ENCODE measurements around the gene MMP17. TPM values are rescaled to one million over a fixed set of nuclear protein-coding genes. Genes with fewer than 3 reads are reported as not detected.

The MMP17 gene
- total RNA-seq (4.0 TPM), polyA plus RNA-seq (ENCODE audit: insufficient read depth in 1 of 8, insufficient read length in 8 of 8, low replicate concordance in 1 of 8) (10 to 100 TPM in 1 of 8 donors, 1 to 10 TPM in 7; 3.3 to 11.0 (median 5.9) TPM)
- long read RNA-seq, donor 1: 0 reads
- long read RNA-seq, donor 2: 0 reads
- long read RNA-seq, donor 3: 0 reads
- long read RNA-seq, donor 4, partial matches to known transcripts: 0 of 1 reads
- long read RNA-seq, donor 4, other reads (novel, unspliced or antisense): 0 of 1 reads
- long read RNA-seq, donor 5, partial matches to known transcripts: 0 of 2 reads
- long read RNA-seq, donor 5, other reads (novel, unspliced or antisense): 0 of 2 reads
- long read RNA-seq, donor 6, partial matches to known transcripts: 0 of 1 reads
- long read RNA-seq, donor 6, other reads (novel, unspliced or antisense): 0 of 1 reads
- long read RNA-seq, donor 7, partial matches to known transcripts: 0 of 2 reads
- long read RNA-seq, donor 7, other reads (novel, unspliced or antisense): 0 of 2 reads
- long read RNA-seq, donor 8, partial matches to known transcripts: 0 of 1 reads
- long read RNA-seq, donor 8, other reads (novel, unspliced or antisense): 0 of 1 reads
- long read RNA-seq, donor 9, partial matches to known transcripts: 0 of 1 reads
- long read RNA-seq, donor 9, other reads (novel, unspliced or antisense): 0 of 1 reads
- long read RNA-seq, donor 10: 0 reads
- long read RNA-seq, donor 11, partial matches to known transcripts: 0 of 1 reads
- long read RNA-seq, donor 11, other reads (novel, unspliced or antisense): 0 of 1 reads

DNA sequence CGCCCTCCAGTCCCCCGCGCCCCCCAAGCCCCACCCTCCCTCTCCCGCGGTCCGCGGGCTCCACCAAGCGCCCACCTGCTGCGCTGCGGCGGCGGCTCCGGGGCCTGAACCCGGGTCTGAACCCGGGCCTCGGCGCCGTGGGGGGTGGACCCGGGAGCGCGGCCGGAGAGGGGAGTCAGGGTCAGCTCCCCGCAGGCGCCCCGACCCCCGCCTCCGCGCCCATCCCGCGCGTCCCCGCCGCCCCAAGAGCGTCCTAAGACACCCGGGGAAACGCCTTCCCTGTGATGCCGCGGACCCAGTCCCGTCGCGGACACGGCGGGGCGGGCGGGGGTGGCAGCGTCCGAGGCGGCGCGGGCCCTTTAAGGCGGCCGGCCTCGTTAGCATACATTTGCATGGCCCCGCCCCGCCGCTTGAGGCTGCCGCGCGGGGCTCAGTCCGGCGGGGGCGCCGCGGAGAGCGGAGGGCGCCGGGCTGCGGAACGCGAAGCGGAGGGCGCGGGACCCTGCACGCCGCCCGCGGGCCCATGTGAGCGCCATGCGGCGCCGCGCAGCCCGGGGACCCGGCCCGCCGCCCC is at the start of gene MMP17:
Gene MMP17 (plus strand): TSS at position 433 of the 574 bp plus-strand sequence. CDS start 102 bp downstream, at position 535.
- H3K27me3 ChIP-seq (ENCODE audit: control insufficient read depth, insufficient read depth, low read length): peaks cover 63% of the 10 kb centered on the region

DNA sequence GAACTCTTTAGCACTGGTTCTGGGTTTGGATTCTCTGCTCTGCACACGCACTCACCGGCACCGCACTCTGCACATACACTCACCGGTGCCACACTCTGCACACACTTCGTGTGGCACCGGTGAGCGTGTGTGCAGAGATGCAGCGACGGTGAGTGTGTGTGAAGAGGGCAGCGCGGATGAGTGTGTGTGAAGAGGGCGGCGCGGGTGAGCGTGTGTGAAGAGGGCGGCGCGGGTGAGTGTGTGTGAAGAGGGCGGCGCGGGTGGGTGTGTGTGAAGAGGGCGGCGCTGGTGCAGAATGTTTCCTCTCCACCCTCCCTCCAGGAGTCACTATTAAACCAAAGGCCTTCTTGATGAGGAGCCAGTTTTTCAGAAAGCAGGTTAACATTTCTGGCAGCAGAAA is 49.2 kb upstream of the MMP17 start:
- H3K4me1 ChIP-seq (ENCODE audit: control insufficient read depth, insufficient read depth, low read length): no peaks in the 10 kb centered on the region
- H3K4me3 ChIP-seq (ENCODE audit: low read length): no peak overlapping the region
- WGBS (ENCODE audit: insufficient coverage): 98% methylated on average over 8 of the region's 23 CpGs
- H3K9me3 ChIP-seq (replicated peaks; ENCODE audit: control insufficient read depth, low read depth, low read length): no peaks in the 10 kb centered on the region
- H3K27me3 ChIP-seq (ENCODE audit: control insufficient read depth, insufficient read depth, low read length): no peaks in the 10 kb centered on the region
- no peak overlapping the region for H3K27ac ChIP-seq (ENCODE audit: low read length)
- peaks cover 45% of the 10 kb centered on the region for H3K36me3 ChIP-seq (ENCODE audit: control insufficient read depth, insufficient read depth, low read length)
- DNase-seq: no peak

More for the DNA sequence above, at the start of gene MMP17:
- no peaks in the 10 kb centered on the region for H3K36me3 ChIP-seq (ENCODE audit: control insufficient read depth, insufficient read depth, low read length)
- no peak within 1 kb of the TSS for H3K27ac ChIP-seq (ENCODE audit: low read length)
- peak within 1 kb of the TSS; percentile 45 for H3K4me3 ChIP-seq (ENCODE audit: low read length)
- peaks cover 27% of the 10 kb centered on the region for H3K4me1 ChIP-seq (ENCODE audit: control insufficient read depth, insufficient read depth, low read length)
- no peaks in the 10 kb centered on the region for H3K9me3 ChIP-seq (replicated peaks; ENCODE audit: control insufficient read depth, low read depth, low read length)
- WGBS (ENCODE audit: insufficient coverage): under 1% methylated on average over 82 of the region's 86 CpGs
- peak; percentile 81 for DNase-seq

DNA sequence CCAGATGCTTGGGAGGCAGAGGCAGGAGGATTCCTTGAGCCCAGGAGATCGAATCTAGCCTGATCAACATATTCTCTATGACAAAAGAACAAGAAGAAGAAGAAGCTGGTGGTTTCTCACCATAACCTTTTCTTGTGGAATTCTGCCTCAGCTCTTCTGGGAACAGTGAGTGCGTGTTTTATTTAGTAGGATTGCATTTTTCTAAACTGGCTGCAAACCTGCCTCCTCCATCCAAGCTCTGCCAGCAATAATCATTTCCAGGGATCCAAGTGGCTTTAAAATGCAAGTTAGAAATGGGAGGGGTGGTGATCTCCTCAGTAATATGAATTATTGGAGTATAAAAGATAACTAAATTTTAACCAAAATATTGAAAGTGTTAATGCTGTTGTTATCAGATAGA is 46.1 kb upstream of the MMP17 start:
- Histone ChIP-seq H3K9me3 (replicated peaks; ENCODE audit: control insufficient read depth, low read depth, low read length) (no peaks in the 10 kb centered on the region), H3K27me3 (ENCODE audit: control insufficient read depth, insufficient read depth, low read length) (no peaks in the 10 kb centered on the region), H3K4me3 (ENCODE audit: low read length) (no peak overlapping the region), H3K36me3 (ENCODE audit: control insufficient read depth, insufficient read depth, low read length) (peaks cover 60% of the 10 kb centered on the region), H3K27ac (ENCODE audit: low read length) (no peak overlapping the region), H3K4me1 (ENCODE audit: control insufficient read depth, insufficient read depth, low read length) (peaks cover 4% of the 10 kb centered on the region)
- no peak for DNase-seq
- WGBS (ENCODE audit: insufficient coverage): no CpG with 5 or more reads among the region's 2 CpGs

DNA sequence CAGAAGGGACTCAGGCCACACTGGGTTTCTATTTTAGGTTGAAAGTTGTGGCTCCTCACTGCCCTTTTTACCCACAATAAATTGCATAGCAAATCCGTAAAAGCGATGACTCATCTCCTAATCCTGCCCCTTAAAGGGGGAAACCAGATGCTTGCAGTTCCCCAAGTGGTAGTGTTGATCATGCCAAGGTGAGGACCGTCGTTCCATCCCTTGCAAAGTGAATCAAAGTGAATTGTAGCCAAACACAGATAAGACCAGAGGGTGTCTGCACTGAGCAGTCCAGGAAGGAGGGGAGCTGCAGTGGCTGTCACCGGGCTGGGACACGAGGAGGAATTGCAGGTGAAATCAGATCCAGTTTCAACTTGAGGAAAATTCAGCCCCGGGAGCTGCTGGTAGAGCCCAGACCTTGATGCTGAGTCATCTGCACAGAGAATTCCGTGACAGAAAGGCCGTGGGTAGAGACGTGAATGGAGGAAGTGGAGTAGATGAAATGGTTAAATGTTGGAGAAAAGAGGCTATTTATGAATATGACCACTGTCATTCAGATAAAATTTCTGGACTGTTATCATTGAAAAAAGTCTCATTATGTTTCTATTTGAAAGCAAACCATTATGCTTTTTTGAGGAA is 44.2 kb upstream of the MMP17 start:
- no peak overlapping the region for H3K27ac ChIP-seq (ENCODE audit: low read length)
- H3K4me3 ChIP-seq (ENCODE audit: low read length): no peak overlapping the region
- H3K36me3 ChIP-seq (ENCODE audit: control insufficient read depth, insufficient read depth, low read length): peaks cover 64% of the 10 kb centered on the region
- no peak for DNase-seq
- WGBS (ENCODE audit: insufficient coverage): 48% methylated on average over 8 of the region's 10 CpGs
- H3K4me1 ChIP-seq (ENCODE audit: control insufficient read depth, insufficient read depth, low read length): peaks cover 4% of the 10 kb centered on the region
- no peaks in the 10 kb centered on the region for H3K9me3 ChIP-seq (replicated peaks; ENCODE audit: control insufficient read depth, low read depth, low read length)
- no peaks in the 10 kb centered on the region for H3K27me3 ChIP-seq (ENCODE audit: control insufficient read depth, insufficient read depth, low read length)

DNA sequence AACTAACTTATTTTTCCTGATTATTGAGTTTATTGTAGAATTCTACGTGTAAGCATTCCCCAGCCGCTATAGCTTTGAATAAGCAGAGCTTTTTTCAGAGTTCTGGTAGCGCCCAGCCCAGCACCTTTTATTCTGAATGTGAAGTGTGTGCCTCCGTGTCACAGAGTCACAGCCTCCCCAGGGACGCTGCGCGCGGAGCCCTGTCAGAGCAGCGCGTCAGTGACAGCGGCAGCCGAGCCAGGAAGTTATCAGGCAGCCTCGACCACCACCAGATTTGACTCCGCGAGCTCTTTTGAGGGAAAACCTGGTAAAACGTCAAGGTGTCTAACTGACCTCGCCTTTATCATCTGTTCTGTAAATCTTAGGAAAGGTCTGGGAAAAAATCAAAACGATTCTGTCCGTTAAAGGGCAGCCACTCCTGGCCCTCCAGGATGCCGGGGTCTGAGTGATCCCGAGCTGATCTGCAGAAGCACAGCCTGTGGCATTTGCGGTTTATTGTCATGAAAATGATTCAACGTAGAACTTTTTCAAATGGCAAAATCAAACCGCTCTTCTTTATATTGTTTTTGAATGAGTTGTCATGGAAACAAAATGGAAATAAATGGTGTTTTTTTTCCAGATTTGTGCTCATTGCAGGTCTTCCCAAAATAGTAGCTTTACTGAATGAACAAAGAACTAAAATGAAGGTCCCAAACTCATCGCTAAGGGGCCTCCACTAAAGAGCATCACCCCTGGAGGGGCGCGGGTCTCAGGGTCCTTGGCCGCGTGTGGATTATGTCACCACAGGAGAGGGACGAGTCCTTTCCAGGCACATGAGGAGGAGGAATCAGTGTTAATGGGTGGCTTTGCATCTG is 43.1 kb upstream of the MMP17 start:
- 64% methylated on average over 26 of the region's 30 CpGs for WGBS (ENCODE audit: insufficient coverage)
- H3K4me1 ChIP-seq (ENCODE audit: control insufficient read depth, insufficient read depth, low read length): peaks cover 4% of the 10 kb centered on the region
- no peaks in the 10 kb centered on the region for H3K27me3 ChIP-seq (ENCODE audit: control insufficient read depth, insufficient read depth, low read length)
- H3K27ac ChIP-seq (ENCODE audit: low read length): no peak overlapping the region
- H3K4me3 ChIP-seq (ENCODE audit: low read length): no peak overlapping the region
- H3K36me3 ChIP-seq (ENCODE audit: control insufficient read depth, insufficient read depth, low read length): peaks cover 65% of the 10 kb centered on the region
- DNase-seq: peak; percentile 65
- H3K9me3 ChIP-seq (replicated peaks; ENCODE audit: control insufficient read depth, low read depth, low read length): no peaks in the 10 kb centered on the region

DNA sequence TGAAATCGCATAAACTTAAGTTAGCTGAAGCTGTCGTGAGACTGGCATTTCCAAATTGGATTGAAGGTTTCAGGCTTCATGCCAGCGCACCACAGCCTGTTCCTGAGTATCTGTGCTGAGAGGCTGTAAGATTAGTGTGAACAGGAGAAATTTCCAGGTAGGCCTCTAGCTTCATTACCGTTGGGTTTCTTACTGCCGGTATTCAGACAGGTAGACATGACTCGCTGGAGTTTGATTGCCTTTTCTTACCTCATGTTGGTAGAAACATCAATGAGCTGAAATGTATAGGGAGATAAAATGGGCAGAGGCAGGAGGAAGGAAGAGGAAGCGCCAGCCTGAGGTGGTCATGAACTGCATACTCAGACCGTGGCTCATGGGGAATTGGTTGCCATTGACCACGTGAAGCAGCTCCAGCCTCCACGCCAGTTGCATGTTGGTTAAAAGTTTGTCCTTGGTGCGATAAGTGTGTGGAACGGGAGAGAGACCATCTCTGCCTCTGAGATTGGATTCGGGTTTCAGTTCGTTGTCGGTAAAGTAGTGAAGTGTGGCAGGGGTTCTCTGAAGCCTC is 42.3 kb upstream of the MMP17 start:
- no peak overlapping the region for H3K27ac ChIP-seq (ENCODE audit: low read length)
- WGBS (ENCODE audit: insufficient coverage): 87% methylated on average over 14 of the region's 15 CpGs
- H3K4me1 ChIP-seq (ENCODE audit: control insufficient read depth, insufficient read depth, low read length): peaks cover 4% of the 10 kb centered on the region
- H3K9me3 ChIP-seq (replicated peaks; ENCODE audit: control insufficient read depth, low read depth, low read length): no peaks in the 10 kb centered on the region
- DNase-seq: no peak
- no peak overlapping the region for H3K4me3 ChIP-seq (ENCODE audit: low read length)
- H3K27me3 ChIP-seq (ENCODE audit: control insufficient read depth, insufficient read depth, low read length): no peaks in the 10 kb centered on the region
- peaks cover 64% of the 10 kb centered on the region for H3K36me3 ChIP-seq (ENCODE audit: control insufficient read depth, insufficient read depth, low read length)

DNA sequence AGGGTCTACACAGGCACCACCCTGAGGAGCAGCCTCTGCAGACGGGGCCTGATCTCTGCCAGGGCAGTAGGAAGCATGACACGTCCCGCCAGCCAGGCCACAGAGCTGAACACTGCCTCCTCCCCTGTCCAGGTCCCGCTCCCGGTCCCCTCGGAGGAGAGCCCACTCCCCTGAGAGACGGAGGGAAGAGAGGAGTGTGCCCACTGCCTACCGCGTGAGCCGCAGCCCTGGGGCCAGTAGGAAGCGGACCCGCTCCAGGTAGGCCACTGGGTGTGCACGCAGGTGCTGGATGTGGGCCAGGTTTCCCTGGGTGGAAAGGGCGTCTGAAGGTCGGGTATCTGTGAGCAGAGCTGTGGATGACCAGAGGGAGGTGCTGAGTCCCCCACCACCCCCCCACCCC is 41.9 kb upstream of the MMP17 start:
- 93% methylated on average over 10 of the region's 15 CpGs for WGBS (ENCODE audit: insufficient coverage)

DNA sequence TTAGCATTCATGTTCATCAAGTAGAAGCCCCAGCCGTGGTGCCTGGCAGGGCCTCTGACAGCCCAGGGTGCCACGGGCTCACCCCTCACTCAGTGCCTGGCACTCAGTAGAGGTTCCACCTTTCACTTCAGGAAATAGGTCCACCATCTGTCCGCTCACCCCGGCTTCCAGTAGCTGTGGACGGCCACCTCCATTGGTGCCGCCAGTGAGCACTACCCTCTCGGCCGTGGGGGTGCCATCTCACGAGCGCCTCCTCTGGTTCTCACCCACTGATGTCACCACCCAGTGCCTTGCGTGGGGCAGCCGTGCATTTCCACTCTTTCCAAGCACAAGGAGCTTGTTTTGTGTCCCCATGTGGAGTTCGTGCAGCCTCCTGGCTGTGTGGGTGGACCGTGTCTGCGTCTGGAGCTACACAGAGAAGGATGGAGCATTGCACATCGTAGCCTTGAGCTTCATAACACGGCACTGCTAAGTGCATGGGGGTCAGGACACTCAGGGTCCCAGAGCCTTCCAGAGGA is 41.0 kb upstream of the MMP17 start:
- Histone ChIP-seq H3K36me3 (ENCODE audit: control insufficient read depth, insufficient read depth, low read length) (peaks cover 64% of the 10 kb centered on the region), H3K27ac (ENCODE audit: low read length) (no peak overlapping the region), H3K4me1 (ENCODE audit: control insufficient read depth, insufficient read depth, low read length) (peaks cover 4% of the 10 kb centered on the region), H3K27me3 (ENCODE audit: control insufficient read depth, insufficient read depth, low read length) (no peaks in the 10 kb centered on the region), H3K4me3 (ENCODE audit: low read length) (no peak overlapping the region), H3K9me3 (replicated peaks; ENCODE audit: control insufficient read depth, low read depth, low read length) (no peaks in the 10 kb centered on the region)
- DNase-seq: no peak
- 93% methylated on average over 17 of the region's 17 CpGs for WGBS (ENCODE audit: insufficient coverage)

More for the DNA sequence above, 41.9 kb upstream of the MMP17 start:
- Histone ChIP-seq H3K36me3 (ENCODE audit: control insufficient read depth, insufficient read depth, low read length) (peaks cover 63% of the 10 kb centered on the region), H3K27me3 (ENCODE audit: control insufficient read depth, insufficient read depth, low read length) (no peaks in the 10 kb centered on the region), H3K27ac (ENCODE audit: low read length) (no peak overlapping the region), H3K9me3 (replicated peaks; ENCODE audit: control insufficient read depth, low read depth, low read length) (no peaks in the 10 kb centered on the region), H3K4me3 (ENCODE audit: low read length) (no peak overlapping the region), H3K4me1 (ENCODE audit: control insufficient read depth, insufficient read depth, low read length) (peaks cover 4% of the 10 kb centered on the region)
- DNase-seq: no peak

DNA sequence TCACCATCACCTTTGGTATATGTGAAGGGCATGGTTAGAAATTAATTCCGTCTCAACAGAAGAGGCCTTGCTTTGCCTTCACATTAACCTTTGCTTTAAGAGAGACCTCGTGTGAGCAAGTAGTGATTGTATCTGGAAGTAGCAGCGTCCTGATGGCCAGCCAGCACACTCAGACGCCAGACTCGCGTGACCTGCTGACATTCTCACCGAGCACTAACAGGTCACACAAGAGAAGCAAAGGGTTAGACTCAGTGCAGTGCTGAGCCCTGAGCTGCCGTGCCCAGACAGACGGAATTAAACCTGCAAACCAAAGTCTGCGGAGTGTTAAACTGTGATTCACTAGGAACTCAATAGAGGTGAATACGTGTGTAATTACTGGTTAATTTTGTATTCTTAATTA is 40.1 kb upstream of the MMP17 start:
- peaks cover 4% of the 10 kb centered on the region for H3K4me1 ChIP-seq (ENCODE audit: control insufficient read depth, insufficient read depth, low read length)
- DNase-seq: no peak
- H3K9me3 ChIP-seq (replicated peaks; ENCODE audit: control insufficient read depth, low read depth, low read length): no peaks in the 10 kb centered on the region
- no peak overlapping the region for H3K4me3 ChIP-seq (ENCODE audit: low read length)
- H3K36me3 ChIP-seq (ENCODE audit: control insufficient read depth, insufficient read depth, low read length): peaks cover 68% of the 10 kb centered on the region
- no peaks in the 10 kb centered on the region for H3K27me3 ChIP-seq (ENCODE audit: control insufficient read depth, insufficient read depth, low read length)
- H3K27ac ChIP-seq (ENCODE audit: low read length): no peak overlapping the region
- 84% methylated on average over 9 of the region's 11 CpGs for whole genome bisulfite sequencing (ENCODE audit: insufficient coverage)

Data from muscle of leg (tissue), 16 donors.